SK-N-SH (cell line): ENCODE results near the gene EFTUD2. TPM values are rescaled to one million over a fixed set of nuclear protein-coding genes. Genes with fewer than 3 reads are reported as not detected.

ENCODE experiments used
- CTCF ChIA-PET: fragments of 300-600, 350-600 bp; formaldehyde crosslinking; extraction: SDS; loops from one replicate; lab custom pipeline; 2021; lab: Yijun Ruan, JAX
- POLR2A ChIA-PET: fragments of 350-600 bp; sonication (Branson Sonifier 250); formaldehyde crosslinking; extraction: SDS; loops from one replicate; lab custom pipeline; 2020; ENCODE audit warnings: antibody characterized with exemption, inconsistent platforms; lab: Yijun Ruan, JAX
- DNase-seq: peaks from one replicate; pipeline ENCODE4 v3.0.0; 2012
- H2AFZ ChIP-seq: fragments of 200-600 bp; sonication (generic); 2 replicates; pipeline ENCODE4 v1.8.1; 2016; ENCODE audit warnings: antibody characterized with exemption, mild to moderate bottlenecking, low read depth
- H3F3A ChIP-seq: fragments of 200-600 bp; sonication (generic); replicated peaks from 2 replicates; pipeline ENCODE3; 2016; ENCODE audit warnings: antibody characterized with exemption, mild to moderate bottlenecking; ENCODE audit not compliant: insufficient read depth
- H3K27ac ChIP-seq, 2 experiments: fragments of 200-500 bp in 1 of 2; fragments of 200-600 bp in 1 of 2; sonication (Bioruptor generic) in 1 of 2; sonication (generic), shearing (Covaris generic) in 1 of 2; 2 replicates each; pipeline versions ENCODE4 v1.5.1 to v1.6.1; 2014 to 2016; ENCODE audit warnings: low read depth in 2 of 2, inconsistent platforms in 1 of 2, low read length in 1 of 2, mild to moderate bottlenecking in 1 of 2, mixed read lengths in 1 of 2
- H3K27me3 ChIP-seq: fragments of 200-600 bp; sonication (generic), shearing (Covaris generic); 2 replicates; pipeline ENCODE4 v1.6.1; 2016; ENCODE audit warnings: mixed run types; ENCODE audit not compliant: insufficient read depth
- H3K36me3 ChIP-seq, 2 experiments: fragments of 200-500 bp in 1 of 2; fragments of 200-600 bp in 1 of 2; sonication (Bioruptor generic) in 1 of 2; sonication (generic) in 1 of 2; replicated peaks in 1 of 2; 2 replicates each; pipeline versions ENCODE3 to v1.5.1; 2014 to 2016; ENCODE audit warnings: low read length in 1 of 2, mild to moderate bottlenecking in 1 of 2; ENCODE audit not compliant: insufficient read depth in 2 of 2, control insufficient read depth in 1 of 2
- H3K4me1 ChIP-seq, 2 experiments: fragments of 200-500 bp in 1 of 2; fragments of 200-600 bp in 1 of 2; sonication (Bioruptor generic) in 1 of 2; sonication (generic), shearing (Covaris generic) in 1 of 2; 2 replicates each; pipeline versions ENCODE4 v1.5.1 to v1.6.1; 2014 to 2016; ENCODE audit warnings: low read depth in 1 of 2, low read length in 1 of 2, mixed run types in 1 of 2; ENCODE audit not compliant: insufficient read depth in 2 of 2, control insufficient read depth in 1 of 2
- H3K4me2 ChIP-seq: fragments of 200-600 bp; sonication (generic), shearing (Covaris generic); 2 replicates; pipeline ENCODE4 v1.6.1; 2017; ENCODE audit warnings: mixed run types
- H3K4me3 ChIP-seq, 2 experiments: fragments of 200-500 bp in 1 of 2; fragments of 200-600 bp in 1 of 2; sonication (Bioruptor generic) in 1 of 2; sonication (generic), shearing (Covaris generic) in 1 of 2; 2 replicates each; pipeline versions ENCODE4 v1.5.1 to v1.8.1; 2014 to 2016; ENCODE audit warnings: low read depth in 2 of 2, inconsistent platforms in 1 of 2, low read length in 1 of 2, mild to moderate bottlenecking in 1 of 2, mixed read lengths in 1 of 2, moderate library complexity in 1 of 2
- H3K79me2 ChIP-seq: fragments of 200-600 bp; sonication (generic); 2 replicates; pipeline ENCODE4 v1.8.1; 2017; ENCODE audit warnings: mild to moderate bottlenecking; ENCODE audit not compliant: insufficient read depth
- H3K9ac ChIP-seq: fragments of 200-600 bp; sonication (generic); 2 replicates; pipeline ENCODE4 v1.6.1; 2017; ENCODE audit warnings: mixed run types
- H3K9me2 ChIP-seq: fragments of 200-600 bp; sonication (generic); 2 replicates; pipeline ENCODE4 v1.6.1; 2017; ENCODE audit warnings: mixed run types
- H3K9me3 ChIP-seq: fragments of 200-600 bp; sonication (generic); 2 replicates; pipeline ENCODE4 v1.6.1; 2017; ENCODE audit warnings: mixed run types, mild to moderate bottlenecking, moderate library complexity
- H4K20me1 ChIP-seq: fragments of 200-600 bp; sonication (generic); 2 replicates; pipeline ENCODE4 v1.6.1; 2017; ENCODE audit warnings: mild to moderate bottlenecking, mixed run types; ENCODE audit not compliant: insufficient read depth
- FOSL2 ChIP-seq: IDR thresholded peaks from 2 replicates; pipeline ENCODE4 v1.4.0; 2012; ENCODE audit warnings: low read depth, mild to moderate bottlenecking, moderate library complexity, borderline replicate concordance
- FOXJ3 ChIP-seq: sonication (generic); formaldehyde crosslinking; IDR thresholded peaks from 2 replicates; pipeline ENCODE4 v1.5.1; 2020; ENCODE audit warnings: mild to moderate bottlenecking, missing genetic modification reagents
- GATA2 ChIP-seq: sonication (generic); formaldehyde crosslinking; IDR thresholded peaks from 2 replicates; pipeline ENCODE4 v1.5.0; 2020; ENCODE audit warnings: mild to moderate bottlenecking, missing genetic modification reagents
- MEF2A ChIP-seq: IDR thresholded peaks from 2 replicates; pipeline ENCODE4 v1.4.0; 2012; ENCODE audit warnings: low read depth, borderline replicate concordance
- NFIC ChIP-seq: IDR thresholded peaks from 2 replicates; pipeline ENCODE4 v1.4.0; 2012; ENCODE audit warnings: borderline replicate concordance
- RCOR1 ChIP-seq: fragments of 150-350 bp; IDR thresholded peaks from 2 replicates; pipeline ENCODE4 v1.6.1; 2017; ENCODE audit warnings: antibody characterized with exemption, low read length
- SIN3A ChIP-seq: IDR thresholded peaks from 2 replicates; pipeline ENCODE4 v1.6.1; 2012; ENCODE audit warnings: low read depth, mild to moderate bottlenecking, low read length, moderate library complexity, borderline replicate concordance
- WGBS: methylation state at CpG from one replicate; pipeline ENCODE4 v1.1.6; 2017; ENCODE audit warnings: low lambda C conversion rate; 5-methylcytosine and 5-hydroxymethylcytosine counted together
- polyA plus RNA-seq, 3 experiments: library from polyadenylated mRNA; depleted of rRNA; stranded (reverse); fragments of >200 nt; gene quantifications; 2 replicates each; pipeline ENCODE4 v1.2.3, GENCODE V29; 2012
- TF ChIP-seq, protein P1 (sequence below): IDR thresholded peaks from 2 replicates; pipeline ENCODE4 v1.6.1; 2012; ENCODE audit warnings: mild to moderate bottlenecking, low read depth, low read length, moderate library complexity

Gene EFTUD2
- polyA plus RNA-seq, 1 of the 3 experiments (the other 2 are of a cell fraction) = 82.9 TPM

DNA sequence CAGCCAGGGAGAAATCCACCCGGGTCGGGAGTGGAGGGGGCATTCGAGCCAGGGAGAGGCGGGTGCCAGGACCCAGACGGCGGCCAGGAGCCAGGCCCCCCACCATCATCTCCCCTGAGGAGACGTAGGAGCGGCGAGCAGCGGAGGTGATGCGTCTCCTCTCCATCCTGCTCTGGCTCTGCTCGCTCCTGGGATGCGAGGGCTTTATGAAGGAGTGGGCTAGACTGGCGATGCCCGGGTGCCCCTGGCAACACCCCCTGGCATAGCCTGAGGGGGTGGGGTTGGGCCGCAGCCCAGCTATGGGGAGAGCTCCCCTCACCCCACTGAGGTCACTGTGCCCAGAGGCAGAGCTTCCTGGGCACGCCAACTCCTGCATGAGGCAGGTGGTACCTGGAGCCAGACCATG lies 16.1 kb upstream of the EFTUD2 start, which contains the start of gene GFAP:
GFAP (minus strand) TSS at position 180 of the 406 bp plus-strand sequence; CDS start at position 166, 14 bp downstream.
- no peak for TF ChIP-seq MEF2A
- TF ChIP-seq, protein P1, sequence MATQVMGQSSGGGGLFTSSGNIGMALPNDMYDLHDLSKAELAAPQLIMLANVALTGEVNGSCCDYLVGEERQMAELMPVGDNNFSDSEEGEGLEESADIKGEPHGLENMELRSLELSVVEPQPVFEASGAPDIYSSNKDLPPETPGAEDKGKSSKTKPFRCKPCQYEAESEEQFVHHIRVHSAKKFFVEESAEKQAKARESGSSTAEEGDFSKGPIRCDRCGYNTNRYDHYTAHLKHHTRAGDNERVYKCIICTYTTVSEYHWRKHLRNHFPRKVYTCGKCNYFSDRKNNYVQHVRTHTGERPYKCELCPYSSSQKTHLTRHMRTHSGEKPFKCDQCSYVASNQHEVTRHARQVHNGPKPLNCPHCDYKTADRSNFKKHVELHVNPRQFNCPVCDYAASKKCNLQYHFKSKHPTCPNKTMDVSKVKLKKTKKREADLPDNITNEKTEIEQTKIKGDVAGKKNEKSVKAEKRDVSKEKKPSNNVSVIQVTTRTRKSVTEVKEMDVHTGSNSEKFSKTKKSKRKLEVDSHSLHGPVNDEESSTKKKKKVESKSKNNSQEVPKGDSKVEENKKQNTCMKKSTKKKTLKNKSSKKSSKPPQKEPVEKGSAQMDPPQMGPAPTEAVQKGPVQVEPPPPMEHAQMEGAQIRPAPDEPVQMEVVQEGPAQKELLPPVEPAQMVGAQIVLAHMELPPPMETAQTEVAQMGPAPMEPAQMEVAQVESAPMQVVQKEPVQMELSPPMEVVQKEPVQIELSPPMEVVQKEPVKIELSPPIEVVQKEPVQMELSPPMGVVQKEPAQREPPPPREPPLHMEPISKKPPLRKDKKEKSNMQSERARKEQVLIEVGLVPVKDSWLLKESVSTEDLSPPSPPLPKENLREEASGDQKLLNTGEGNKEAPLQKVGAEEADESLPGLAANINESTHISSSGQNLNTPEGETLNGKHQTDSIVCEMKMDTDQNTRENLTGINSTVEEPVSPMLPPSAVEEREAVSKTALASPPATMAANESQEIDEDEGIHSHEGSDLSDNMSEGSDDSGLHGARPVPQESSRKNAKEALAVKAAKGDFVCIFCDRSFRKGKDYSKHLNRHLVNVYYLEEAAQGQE = no peak
- TF ChIP-seq RCOR1 = no peak
- peak; percentile 22 for DNase-seq
- Histone ChIP-seq H3K9me3 (no peaks in the 10 kb centered on the region), H2AFZ (peak within 1 kb of the TSS; percentile 82; the same call in 1 of the 2 replicates), H3K27ac (peak within 1 kb of the TSS in 1 of 2 experiments; percentile 78; a peak in 2 of 4 replicates), H3F3A (peaks cover 12% of the 10 kb centered on the region), H3K36me3 (no peaks in the 10 kb centered on the region), H3K4me1 (peaks cover 16 to 22% of the 10 kb centered on the region in 2 experiments; a peak in 3 of 4 replicates), H3K4me3 (no peak within 1 kb of the TSS), H3K4me2 (peak within 1 kb of the TSS; percentile 58; the same call in 1 of the 2 replicates), H4K20me1 (no peaks in the 10 kb centered on the region), H3K9ac (peak within 1 kb of the TSS; percentile 62), H3K79me2 (no peaks in the 10 kb centered on the region), H3K9me2 (no peaks in the 10 kb centered on the region), H3K27me3 (no peaks in the 10 kb centered on the region)
- POLR2A ChIA-PET = no interaction called here
- 92% methylated on average over 13 of the region's 17 CpGs for WGBS
- CTCF ChIA-PET = interaction anchor here (1.1 to 7.3 kb wide), 4 partner anchors 105 to 220 kb away, joined by 3 to 79 read pairs (median 7); partner anchors contain the start of gene ACBD4

DNA sequence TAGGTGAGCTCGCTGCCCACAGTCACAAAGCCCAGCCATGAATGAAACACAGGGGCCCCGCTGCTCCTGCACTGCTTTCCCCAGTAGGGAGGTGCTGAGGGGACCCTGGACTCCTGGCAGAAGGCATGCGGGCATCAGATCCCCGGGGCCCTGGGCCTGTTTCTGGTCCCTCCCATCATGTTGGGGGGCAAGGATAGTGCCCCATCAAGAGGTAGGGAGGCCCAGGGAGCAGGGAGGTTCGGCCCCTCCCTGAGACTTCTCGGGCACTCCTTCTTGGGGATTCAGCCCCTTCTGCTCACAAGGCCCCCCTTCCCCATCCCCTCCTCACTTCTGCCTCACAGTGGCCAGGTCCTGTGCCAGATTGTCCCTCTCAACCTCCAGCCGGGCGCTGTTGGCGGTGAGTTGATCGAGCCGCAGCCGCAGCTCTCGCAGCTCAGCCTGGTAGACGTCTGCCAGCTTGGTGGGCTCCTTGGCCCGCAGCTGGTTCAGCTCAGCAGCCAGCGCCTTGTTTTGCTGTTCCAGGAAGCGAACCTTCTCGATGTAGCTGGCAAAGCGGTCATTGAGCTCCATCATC lies 15.5 kb upstream of the EFTUD2 start:
- H3K9ac ChIP-seq = no peak overlapping the region
- no peaks in the 10 kb centered on the region for H4K20me1 ChIP-seq
- H3F3A ChIP-seq = peaks cover 16% of the 10 kb centered on the region
- no peak overlapping the region for H2AFZ ChIP-seq
- H3K4me3 ChIP-seq = no peak overlapping the region
- no peaks in the 10 kb centered on the region for H3K36me3 ChIP-seq
- peak; percentile 22 for DNase-seq
- no peaks in the 10 kb centered on the region for H3K9me2 ChIP-seq
- peaks cover 17 to 28% of the 10 kb centered on the region in 2 experiments; a peak in 3 of 4 replicates for H3K4me1 ChIP-seq
- 83% methylated on average over 13 of the region's 19 CpGs for WGBS
- H3K79me2 ChIP-seq = no peaks in the 10 kb centered on the region
- H3K9me3 ChIP-seq = no peaks in the 10 kb centered on the region
- no peaks in the 10 kb centered on the region for H3K27me3 ChIP-seq
- no peak overlapping the region for H3K27ac ChIP-seq
- ChIA-PET CTCF (interaction anchor here (1.1 to 7.3 kb wide), 3 partner anchors 106 to 184 kb away, joined by 3 to 79 read pairs (median 5); no protein-coding TSS in a partner anchor), POLR2A (no interaction called here)
- TF ChIP-seq SIN3A (no peak), FOXJ3 (no peak), GATA2 (CRISPR knock-in tag) (no peak), MEF2A (no peak), NFIC (no peak), FOSL2 (no peak)
- TF ChIP-seq, all 33 proteins: peak for 0
- H3K4me2 ChIP-seq = no peak overlapping the region
